ENCODE results near the gene ERGIC3.

The ERGIC3 gene

DNA sequence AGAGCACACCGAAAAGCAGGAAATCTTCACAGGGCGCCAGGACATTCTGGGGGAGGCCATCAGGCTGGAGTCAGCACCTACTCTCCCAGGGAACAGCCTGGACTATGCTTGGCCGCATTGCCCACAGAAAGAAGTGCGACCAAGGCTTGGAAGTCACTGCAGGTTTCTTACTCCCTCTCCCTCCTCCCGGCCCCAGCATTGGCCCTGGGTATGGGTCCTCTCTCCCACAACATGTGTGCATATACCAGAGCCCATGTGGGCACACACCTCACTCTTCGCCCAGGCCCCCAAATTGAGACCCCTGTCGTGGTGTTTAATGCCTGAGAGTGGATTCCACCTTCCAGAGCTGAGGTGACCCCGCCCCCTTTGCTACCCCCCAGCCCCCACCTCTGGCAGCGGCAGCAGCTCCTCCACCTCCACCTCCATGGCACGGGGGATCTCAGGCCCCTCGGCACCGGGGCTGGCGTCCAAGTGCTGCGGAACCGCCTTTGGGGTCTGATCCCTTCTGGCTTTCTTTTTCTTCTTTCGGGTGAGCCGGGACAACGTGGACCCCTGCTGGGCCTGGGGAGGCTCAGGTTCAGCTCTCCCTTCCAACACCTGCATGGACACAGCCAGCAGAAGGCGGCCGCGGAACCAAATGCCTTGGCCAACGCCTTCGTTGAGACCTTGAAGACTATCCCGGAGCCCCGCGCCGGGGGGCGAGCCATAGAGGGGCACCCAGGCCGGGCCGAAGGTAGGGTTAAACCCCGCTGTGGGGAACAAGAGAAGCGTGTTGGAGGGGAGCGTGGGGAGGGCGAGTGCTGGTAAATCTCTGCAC is 58.5 kb downstream of the ERGIC3 start:
- DNase-seq, result no peak

DNA sequence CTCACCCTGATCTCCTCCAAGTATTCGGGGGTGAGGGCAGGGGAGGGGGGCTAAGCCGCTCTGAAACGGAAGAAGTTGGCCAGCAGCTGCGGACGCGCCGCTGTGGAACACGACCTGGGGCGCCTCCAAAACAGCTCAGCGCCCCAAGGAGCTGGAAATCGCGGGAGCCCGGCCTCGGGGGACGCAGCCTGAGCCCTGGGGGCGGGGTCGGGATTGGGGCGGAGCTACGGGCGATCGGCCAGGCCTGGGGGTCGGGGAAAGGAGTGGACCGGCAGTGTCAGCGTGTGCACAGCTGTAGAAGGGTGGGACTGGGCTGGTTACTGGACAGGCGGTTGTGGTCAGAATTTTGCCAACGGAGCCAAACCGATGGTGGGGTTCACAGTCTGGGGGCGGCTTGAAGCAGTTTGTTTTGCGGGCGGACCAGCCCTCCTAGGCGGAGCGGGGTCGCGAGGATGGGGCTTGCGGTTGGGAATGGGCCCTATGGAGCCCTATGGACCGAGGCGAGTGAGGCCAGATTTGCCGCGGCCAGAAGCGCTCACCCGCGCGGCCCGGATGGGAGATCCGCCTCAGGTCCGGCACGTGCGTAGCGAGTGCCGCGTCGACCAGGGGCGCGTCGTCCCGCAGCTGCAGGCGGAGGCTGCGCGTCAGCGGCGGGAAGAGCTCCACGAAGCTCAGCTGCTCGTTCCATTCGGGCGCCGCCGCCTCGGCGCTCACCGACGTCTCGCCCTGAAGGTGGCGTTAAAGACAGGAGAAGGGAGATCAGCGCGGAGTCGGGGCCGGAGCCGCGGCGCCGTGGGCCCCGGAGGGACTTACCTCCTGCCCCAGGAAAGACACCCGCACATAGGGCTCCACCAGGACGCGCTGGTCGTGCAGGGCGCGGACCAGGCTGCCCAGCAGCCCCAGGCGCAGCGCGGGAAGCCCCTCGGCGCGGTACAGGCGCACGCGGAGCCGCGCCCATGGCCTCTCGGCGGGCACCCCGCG is 59.4 kb downstream of the ERGIC3 start:
- DNase-seq, result peak; percentile 39

DNA sequence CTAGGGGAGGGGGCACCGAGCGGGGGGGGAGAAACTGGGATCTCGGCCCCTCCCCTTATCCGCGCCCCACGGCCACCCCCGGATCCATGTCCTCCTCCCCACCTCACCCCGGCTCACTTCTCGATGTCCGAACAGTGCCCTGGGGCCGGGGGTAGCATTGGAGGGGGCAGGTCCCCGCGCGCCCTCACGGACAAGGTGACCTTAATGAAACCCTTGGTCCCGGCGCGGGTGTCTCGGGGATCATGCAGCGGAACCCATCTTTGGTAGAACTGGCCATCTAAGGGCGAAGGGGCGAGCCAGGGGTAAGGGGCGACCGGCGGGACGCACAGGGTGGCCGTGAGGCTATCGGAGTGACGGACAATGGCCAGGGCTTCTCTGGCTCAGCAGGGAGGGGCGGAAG is 60.1 kb downstream of the ERGIC3 start:
- no peak for DNase-seq

DNA sequence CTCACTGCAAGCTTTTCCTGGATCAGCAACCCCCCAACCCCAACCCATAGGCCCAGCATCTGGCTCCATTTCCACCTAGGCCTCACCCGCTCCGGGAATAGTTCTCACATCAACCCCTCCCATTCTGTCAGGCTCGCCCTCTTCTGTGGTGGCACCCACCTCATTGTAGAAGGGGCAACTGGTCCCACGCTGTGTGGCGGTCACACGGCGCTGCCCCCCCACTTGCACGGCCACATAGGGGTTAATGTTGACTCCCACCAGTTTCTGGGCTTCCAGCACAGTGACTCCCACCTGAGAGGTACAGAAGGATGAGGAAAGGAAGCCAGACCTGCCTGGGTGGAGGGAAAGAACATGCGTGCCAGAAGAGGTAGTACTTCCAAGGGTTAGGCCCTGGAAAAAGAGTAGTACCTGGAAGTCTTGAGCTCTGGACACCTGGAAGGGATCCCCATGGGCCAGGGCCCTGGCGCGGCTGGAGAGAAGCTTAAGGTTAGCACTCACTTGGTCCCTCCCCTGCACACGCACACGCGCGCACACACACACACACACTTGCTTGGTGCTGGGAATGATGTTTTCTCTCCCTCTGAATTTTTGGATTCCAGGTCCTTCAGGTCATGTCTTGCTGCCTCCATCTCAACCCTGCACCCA is 61.1 kb downstream of the ERGIC3 start:
- DNase-seq, result no peak

DNA sequence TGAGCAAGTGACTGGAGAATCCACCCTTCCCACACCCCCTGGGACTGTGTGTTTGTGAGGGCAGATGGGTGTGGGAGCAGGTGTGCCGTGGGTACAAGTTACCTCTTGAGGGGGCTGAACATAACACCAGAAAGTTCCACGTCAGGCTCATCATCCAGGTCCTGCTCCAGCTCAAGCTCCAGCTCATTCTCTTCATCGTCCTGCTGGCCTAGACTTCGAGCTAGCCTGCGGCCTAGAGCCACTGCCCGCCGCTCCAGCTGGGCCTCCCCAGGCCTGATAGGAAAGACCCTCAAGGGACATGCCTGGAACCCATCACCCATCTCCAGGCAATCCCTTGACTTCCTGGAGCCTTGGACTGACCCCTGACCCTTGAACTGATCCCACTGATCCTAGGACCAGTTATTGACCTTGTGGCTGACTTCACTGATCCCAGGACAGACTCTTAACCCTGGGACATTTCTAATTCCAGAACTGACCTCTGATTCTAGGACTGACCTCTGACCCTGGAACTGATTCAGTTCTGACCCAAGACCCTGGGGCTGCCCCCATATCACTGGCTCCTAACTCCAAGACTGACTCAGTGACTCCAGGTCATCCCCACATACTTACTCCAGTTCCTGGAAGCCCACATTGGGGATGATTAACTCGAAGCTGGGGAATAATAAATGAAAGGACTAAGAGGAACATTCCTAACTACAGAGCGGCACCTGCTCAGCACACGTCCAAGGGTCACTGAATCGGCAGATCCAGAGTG is 62.0 kb downstream of the ERGIC3 start:
- DNase-seq, result no peak

DNA sequence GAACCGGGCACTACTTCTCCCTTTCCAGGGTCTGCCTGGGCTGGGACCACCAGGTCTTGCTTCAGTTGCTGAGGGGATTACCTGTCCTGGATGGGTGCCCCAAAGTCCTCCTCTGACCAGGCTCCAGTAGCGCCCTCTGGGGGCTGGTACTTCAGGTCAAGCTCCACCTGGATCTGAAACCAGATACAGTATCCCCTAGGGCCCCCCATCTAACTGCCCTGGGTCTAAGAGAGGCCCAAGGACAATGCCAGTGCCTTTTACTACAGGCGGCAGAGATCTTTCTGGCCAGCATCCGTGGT is 62.5 kb downstream of the ERGIC3 start:
- DNase-seq, result no peak

DNA sequence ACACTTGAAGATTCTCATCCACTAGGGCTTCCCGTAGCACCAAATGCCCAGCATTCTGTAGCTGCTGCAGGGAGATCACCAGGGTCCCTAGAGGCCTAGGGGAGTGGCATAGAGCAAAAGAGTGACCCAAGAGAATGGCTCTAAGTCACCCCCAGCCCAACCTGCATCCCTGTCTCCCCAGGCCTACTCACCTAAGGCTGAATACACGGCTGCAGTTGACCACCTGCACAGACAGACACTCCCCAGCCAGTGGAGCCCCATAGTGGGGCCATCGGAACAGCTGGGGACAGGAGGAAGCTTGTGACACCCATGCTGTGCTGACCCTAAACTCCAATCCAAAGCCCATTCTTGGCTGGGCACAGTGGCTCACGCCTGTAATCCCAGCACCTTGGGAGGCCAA is 64.2 kb downstream of the ERGIC3 start:
- DNase-seq, result no peak
